HepG2 (cell line): ENCODE measurements around the gene RCC1. TPM values are rescaled to one million over a fixed set of nuclear protein-coding genes. Genes with fewer than 3 reads are reported as not detected.

ENCODE experiments used
- ATF2 ChIP-seq: sonication (generic); formaldehyde crosslinking; IDR thresholded peaks from 2 replicates; pipeline ENCODE4 v1.4.0; 2020; ENCODE audit warnings: missing genetic modification reagents
- ATRX ChIP-seq: sonication (generic); formaldehyde crosslinking; IDR thresholded peaks from 2 replicates; pipeline ENCODE4 v1.4.0; 2020; ENCODE audit warnings: missing genetic modification reagents, borderline replicate concordance
- ELF3 ChIP-seq: IDR thresholded peaks from 2 replicates; pipeline ENCODE4 v1.6.1; 2016; ENCODE audit warnings: missing genetic modification reagents, missing compliant biosample characterization
- FIP1L1 ChIP-seq: fragments of 200-400 bp; formaldehyde crosslinking; IDR thresholded peaks from 2 replicates; pipeline ENCODE4 v1.6.1; 2018; ENCODE audit warnings: low read depth, mild to moderate bottlenecking, low read length, moderate library complexity, borderline replicate concordance; ENCODE audit not compliant: insufficient read depth
- FOXC1 ChIP-seq: sonication (generic); formaldehyde crosslinking; IDR thresholded peaks from 2 replicates; pipeline ENCODE4 v1.8.0; 2022; ENCODE audit warnings: mild to moderate bottlenecking, missing genetic modification reagents, borderline replicate concordance
- MXD4 ChIP-seq: IDR thresholded peaks from 2 replicates; pipeline ENCODE4 v1.6.1; 2016; ENCODE audit warnings: mild to moderate bottlenecking, missing biosample characterization, missing genetic modification reagents
- SMAD3 ChIP-seq: sonication (generic); formaldehyde crosslinking; IDR thresholded peaks from 2 replicates; pipeline ENCODE4 v1.4.0; 2020; ENCODE audit warnings: missing genetic modification reagents
- TEAD3 ChIP-seq: optimal IDR thresholded peaks from 2 replicates; pipeline ENCODE3; 2016; ENCODE audit warnings: borderline replicate concordance
- ZFAT ChIP-seq: sonication (generic); formaldehyde crosslinking; conservative IDR thresholded peaks from 2 replicates; pipeline ENCODE4 v1.8.1; 2023; ENCODE audit warnings: missing genetic modification reagents, inconsistent platforms
- ZFP91 ChIP-seq: sonication (generic); formaldehyde crosslinking; IDR thresholded peaks from 2 replicates; pipeline ENCODE4 v1.9.0; 2022; ENCODE audit warnings: missing genetic modification reagents, mild to moderate bottlenecking, borderline replicate concordance
- ZNF230 ChIP-seq: sonication (generic); formaldehyde crosslinking; IDR thresholded peaks from 2 replicates; pipeline ENCODE4 v1.4.0; 2020; ENCODE audit warnings: mild to moderate bottlenecking, missing genetic modification reagents
- ZNF235 ChIP-seq: sonication (generic); formaldehyde crosslinking; IDR thresholded peaks from 2 replicates; pipeline ENCODE4 v1.8.1; 2023; ENCODE audit warnings: mild to moderate bottlenecking, missing genetic modification reagents, borderline replicate concordance
- ZNF546 ChIP-seq: sonication (generic); formaldehyde crosslinking; conservative IDR thresholded peaks from 2 replicates; pipeline ENCODE4 v1.8.1; 2023; ENCODE audit warnings: mild to moderate bottlenecking, missing genetic modification reagents
- ZNF557 ChIP-seq: sonication (generic); formaldehyde crosslinking; IDR thresholded peaks from 2 replicates; pipeline ENCODE4 v1.4.0; 2020; ENCODE audit warnings: missing genetic modification reagents
- ZNF781 ChIP-seq: sonication (generic); formaldehyde crosslinking; IDR thresholded peaks from 2 replicates; pipeline ENCODE4 v1.5.1; 2020; ENCODE audit warnings: borderline replicate concordance, mild to moderate bottlenecking, missing genetic modification reagents; ENCODE audit errors: not compliant biosample characterization
- polyA plus RNA-seq, 8 experiments: library from polyadenylated mRNA; depleted of rRNA in 3 of 8; stranded (reverse) in 7 of 8; unstranded in 1 of 8; fragments of >200 nt; fragmentation: Illumina TruSeq in 4 of 8; extraction: Trizol in 4 of 8; gene quantifications; 2 replicates each; pipeline versions ENCODE4 v1.2.1 to v1.2.3, GENCODE V29; 2011 to 2016; ENCODE audit warnings: low read depth in 4 of 8, missing spikeins in 1 of 8, mixed read lengths in 1 of 8; ENCODE audit not compliant: insufficient read depth in 1 of 8
- total RNA-seq, 5 experiments: library from RNA; depleted of rRNA; stranded (reverse); fragments of >200 nt; fragmentation: Illumina TruSeq; extraction: Trizol; gene quantifications; 2 replicates each; pipeline ENCODE4 v1.2.3, GENCODE V29; 2016; ENCODE audit warnings: low read depth in 1 of 5
- TF ChIP-seq, protein P1 (sequence below): sonication (generic); formaldehyde crosslinking; IDR thresholded peaks from 2 replicates; pipeline ENCODE4 v1.8.0; 2022; ENCODE audit warnings: mild to moderate bottlenecking, missing genetic modification reagents, moderate library complexity
- TF ChIP-seq, protein P2 (sequence below): IDR thresholded peaks from 2 replicates; pipeline ENCODE4 v1.6.1; 2018; ENCODE audit warnings: missing genetic modification reagents, mild to moderate bottlenecking, missing compliant biosample characterization
- TF ChIP-seq, protein P3 (sequence below): sonication (generic); formaldehyde crosslinking; IDR thresholded peaks from 2 replicates; pipeline ENCODE4 v1.4.0; 2020; ENCODE audit warnings: missing genetic modification reagents

The RCC1 gene
- total and polyA plus RNA-seq, 2 of the 13 experiments (the other 11 are each of a cell fraction or from before 2014, with no cell fraction given) = 47.2 to 80.8 TPM

DNA sequence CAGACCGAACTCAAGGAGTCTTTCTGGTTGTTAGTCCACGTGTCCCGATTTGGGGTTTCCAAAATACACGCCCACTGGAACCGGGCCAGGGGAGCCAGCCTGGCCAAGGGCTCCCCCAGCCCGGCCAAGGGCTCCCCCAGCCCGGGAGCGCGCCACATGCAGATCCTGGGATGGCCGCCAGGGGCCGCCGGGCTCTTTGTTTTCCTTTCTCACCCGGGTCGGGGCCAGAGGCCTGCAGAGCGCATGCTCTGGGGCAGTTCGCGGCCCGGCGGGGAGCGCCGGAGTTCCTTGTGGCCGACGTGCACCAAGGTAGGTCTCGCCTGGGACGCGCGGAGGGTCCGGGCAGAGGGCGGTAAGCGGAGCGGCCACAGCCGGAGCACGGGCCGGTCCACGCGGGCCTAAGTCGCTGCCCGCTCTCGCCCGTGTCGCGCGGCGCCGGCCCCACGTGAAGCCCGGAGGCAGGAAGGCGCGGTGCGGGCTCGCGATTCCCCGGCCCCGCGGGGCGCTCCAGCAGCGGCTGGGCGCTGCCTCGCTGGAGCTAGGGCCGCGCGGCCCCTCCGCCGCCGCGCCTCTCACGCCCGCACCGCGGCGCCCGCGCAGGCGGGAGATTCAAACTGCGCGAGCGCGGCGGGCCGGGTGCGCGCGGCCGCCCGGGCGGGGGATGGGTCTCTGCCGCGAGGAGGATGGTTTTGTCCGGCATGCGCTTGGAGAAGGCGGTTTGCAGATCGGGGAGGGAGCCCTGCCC is 12.3 kb downstream of the RCC1 start (continued):
- TF ChIP-seq, protein P1, sequence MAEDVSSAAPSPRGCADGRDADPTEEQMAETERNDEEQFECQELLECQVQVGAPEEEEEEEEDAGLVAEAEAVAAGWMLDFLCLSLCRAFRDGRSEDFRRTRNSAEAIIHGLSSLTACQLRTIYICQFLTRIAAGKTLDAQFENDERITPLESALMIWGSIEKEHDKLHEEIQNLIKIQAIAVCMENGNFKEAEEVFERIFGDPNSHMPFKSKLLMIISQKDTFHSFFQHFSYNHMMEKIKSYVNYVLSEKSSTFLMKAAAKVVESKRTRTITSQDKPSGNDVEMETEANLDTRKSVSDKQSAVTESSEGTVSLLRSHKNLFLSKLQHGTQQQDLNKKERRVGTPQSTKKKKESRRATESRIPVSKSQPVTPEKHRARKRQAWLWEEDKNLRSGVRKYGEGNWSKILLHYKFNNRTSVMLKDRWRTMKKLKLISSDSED (CRISPR knock-in tag) = no peak
- TF ChIP-seq ZFP91 (CRISPR knock-in tag) = peak; percentile 73
- TF ChIP-seq ZNF235 (CRISPR knock-in tag) = 0 out of 2 replicates have a peak, but pooled peaks have one; percentile 7
- TF ChIP-seq MXD4 (CRISPR knock-in tag) = no peak; the same call in 1 of the 2 replicates
- TF ChIP-seq SMAD3 (CRISPR knock-in tag) = peak; percentile 66; the same call in 1 of the 2 replicates
- TF ChIP-seq ELF3 (CRISPR knock-in tag) = peak; percentile 80
- TF ChIP-seq, protein P2, sequence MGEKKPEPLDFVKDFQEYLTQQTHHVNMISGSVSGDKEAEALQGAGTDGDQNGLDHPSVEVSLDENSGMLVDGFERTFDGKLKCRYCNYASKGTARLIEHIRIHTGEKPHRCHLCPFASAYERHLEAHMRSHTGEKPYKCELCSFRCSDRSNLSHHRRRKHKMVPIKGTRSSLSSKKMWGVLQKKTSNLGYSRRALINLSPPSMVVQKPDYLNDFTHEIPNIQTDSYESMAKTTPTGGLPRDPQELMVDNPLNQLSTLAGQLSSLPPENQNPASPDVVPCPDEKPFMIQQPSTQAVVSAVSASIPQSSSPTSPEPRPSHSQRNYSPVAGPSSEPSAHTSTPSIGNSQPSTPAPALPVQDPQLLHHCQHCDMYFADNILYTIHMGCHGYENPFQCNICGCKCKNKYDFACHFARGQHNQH (CRISPR knock-in tag) = peak; percentile 73
- peak; percentile 65; the same call in 1 of the 2 replicates for TF ChIP-seq FIP1L1
- TF ChIP-seq ATF2 (CRISPR knock-in tag) = peak; percentile 58; the same call in 1 of the 2 replicates
- TF ChIP-seq ZNF781 = no peak
- TF ChIP-seq ZNF557 = no peak; the same call in 1 of the 2 replicates
- TF ChIP-seq ZNF546 (CRISPR knock-in tag) = peak; percentile 57; the same call in 1 of the 2 replicates
- no peak for TF ChIP-seq ZNF230 (CRISPR knock-in tag)
- TF ChIP-seq, protein P3, sequence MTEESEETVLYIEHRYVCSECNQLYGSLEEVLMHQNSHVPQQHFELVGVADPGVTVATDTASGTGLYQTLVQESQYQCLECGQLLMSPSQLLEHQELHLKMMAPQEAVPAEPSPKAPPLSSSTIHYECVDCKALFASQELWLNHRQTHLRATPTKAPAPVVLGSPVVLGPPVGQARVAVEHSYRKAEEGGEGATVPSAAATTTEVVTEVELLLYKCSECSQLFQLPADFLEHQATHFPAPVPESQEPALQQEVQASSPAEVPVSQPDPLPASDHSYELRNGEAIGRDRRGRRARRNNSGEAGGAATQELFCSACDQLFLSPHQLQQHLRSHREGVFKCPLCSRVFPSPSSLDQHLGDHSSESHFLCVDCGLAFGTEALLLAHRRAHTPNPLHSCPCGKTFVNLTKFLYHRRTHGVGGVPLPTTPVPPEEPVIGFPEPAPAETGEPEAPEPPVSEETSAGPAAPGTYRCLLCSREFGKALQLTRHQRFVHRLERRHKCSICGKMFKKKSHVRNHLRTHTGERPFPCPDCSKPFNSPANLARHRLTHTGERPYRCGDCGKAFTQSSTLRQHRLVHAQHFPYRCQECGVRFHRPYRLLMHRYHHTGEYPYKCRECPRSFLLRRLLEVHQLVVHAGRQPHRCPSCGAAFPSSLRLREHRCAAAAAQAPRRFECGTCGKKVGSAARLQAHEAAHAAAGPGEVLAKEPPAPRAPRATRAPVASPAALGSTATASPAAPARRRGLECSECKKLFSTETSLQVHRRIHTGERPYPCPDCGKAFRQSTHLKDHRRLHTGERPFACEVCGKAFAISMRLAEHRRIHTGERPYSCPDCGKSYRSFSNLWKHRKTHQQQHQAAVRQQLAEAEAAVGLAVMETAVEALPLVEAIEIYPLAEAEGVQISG (CRISPR knock-in tag) = peak; percentile 51; the same call in 1 of the 2 replicates
- peak; percentile 62; the same call in 1 of the 2 replicates for TF ChIP-seq FOXC1
- 0 out of 2 replicates have a peak, but pooled peaks have one; percentile 1 for TF ChIP-seq ZFAT (CRISPR knock-in tag)
- TF ChIP-seq ATRX (CRISPR knock-in tag) = no peak
- TF ChIP-seq TEAD3 (CRISPR knock-in tag) = no peak
